OCI-LY7 (cell line): ENCODE results near the gene THSD7B.

Source experiments
- EZH2phosphoT487 ChIP-seq: fragments of 200-600 bp; sonication (generic); IDR thresholded peaks from 2 replicates; pipeline ENCODE4 v1.6.1; 2018; ENCODE audit warnings: low read depth, borderline replicate concordance, mild to moderate bottlenecking, mixed run types, antibody characterized with exemption, low read length, moderate library complexity, mixed read lengths
- TF ChIP-seq, protein P1 (sequence below): fragments of 200-600 bp; sonication (generic); conservative IDR thresholded peaks from 2 replicates; pipeline ENCODE4 v1.5.1; 2014; ENCODE audit warnings: mild to moderate bottlenecking, antibody characterized with exemption, low read length, moderate library complexity, mixed read lengths

GRCh38 chr2:136935119-136935518 lies 169.8 kb downstream of the THSD7B start:
- TF ChIP-seq, protein P1, sequence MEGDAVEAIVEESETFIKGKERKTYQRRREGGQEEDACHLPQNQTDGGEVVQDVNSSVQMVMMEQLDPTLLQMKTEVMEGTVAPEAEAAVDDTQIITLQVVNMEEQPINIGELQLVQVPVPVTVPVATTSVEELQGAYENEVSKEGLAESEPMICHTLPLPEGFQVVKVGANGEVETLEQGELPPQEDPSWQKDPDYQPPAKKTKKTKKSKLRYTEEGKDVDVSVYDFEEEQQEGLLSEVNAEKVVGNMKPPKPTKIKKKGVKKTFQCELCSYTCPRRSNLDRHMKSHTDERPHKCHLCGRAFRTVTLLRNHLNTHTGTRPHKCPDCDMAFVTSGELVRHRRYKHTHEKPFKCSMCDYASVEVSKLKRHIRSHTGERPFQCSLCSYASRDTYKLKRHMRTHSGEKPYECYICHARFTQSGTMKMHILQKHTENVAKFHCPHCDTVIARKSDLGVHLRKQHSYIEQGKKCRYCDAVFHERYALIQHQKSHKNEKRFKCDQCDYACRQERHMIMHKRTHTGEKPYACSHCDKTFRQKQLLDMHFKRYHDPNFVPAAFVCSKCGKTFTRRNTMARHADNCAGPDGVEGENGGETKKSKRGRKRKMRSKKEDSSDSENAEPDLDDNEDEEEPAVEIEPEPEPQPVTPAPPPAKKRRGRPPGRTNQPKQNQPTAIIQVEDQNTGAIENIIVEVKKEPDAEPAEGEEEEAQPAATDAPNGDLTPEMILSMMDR = peak; percentile 27; the same call in 1 of the 2 replicates
- TF ChIP-seq EZH2phosphoT487 = no peak
